Activated naive CD4-positive, alpha-beta T cell treated with anti-CD3 and anti-CD28 coated beads, Interleukin-2, amount 10 ng/mL, durations not matched to agents 7 days and 5 days (primary cell): ENCODE data around the gene DNAJC6.

Source experiments
- CTCF ChIA-PET: fragments of 350-600 bp; sonication (Branson Sonifier 250); formaldehyde crosslinking; loops from one replicate; lab custom pipeline; 2021; ENCODE audit warnings: antibody characterized with exemption; lab: Charles Lee
- DNase-seq: peaks from one replicate; pipeline ENCODE4 v3.0.0-alpha.2; 2020
- H3K27ac Mint-ChIP-seq: one replicate; pipeline ENCODE4 v1.8.0; 2021; ENCODE audit warnings: mild to moderate bottlenecking, moderate library complexity, mixed read lengths
- H3K27me3 Mint-ChIP-seq: one replicate; pipeline ENCODE4 v1.8.0; 2021; ENCODE audit warnings: mild to moderate bottlenecking, mixed read lengths
- H3K36me3 Mint-ChIP-seq: one replicate; pipeline ENCODE4 v1.8.0; 2021; ENCODE audit warnings: mixed read lengths
- H3K4me1 Mint-ChIP-seq: one replicate; pipeline ENCODE4 v1.8.0; 2021; ENCODE audit warnings: mixed read lengths
- H3K4me3 Mint-ChIP-seq: one replicate; pipeline ENCODE4 v1.8.0; 2021; ENCODE audit warnings: mild to moderate bottlenecking, moderate library complexity, mixed read lengths
- H3K9me3 Mint-ChIP-seq: one replicate; pipeline ENCODE4 v1.8.0; 2021; ENCODE audit warnings: mixed read lengths

DNAJC6 gene

GRCh38 chr1:65429078-65429477 lies 119.7 kb downstream of the DNAJC6 start:
- CTCF ChIA-PET: interaction anchor here (0.8 to 2.9 kb wide), 4 partner anchors 30 to 258 kb away, joined by 3 to 14 read pairs (median 4); no protein-coding TSS in a partner anchor
- no peaks in the 10 kb centered on the region for H3K27me3 Mint-ChIP-seq
- peaks cover 36% of the 10 kb centered on the region for H3K36me3 Mint-ChIP-seq
- no peak overlapping the region for H3K4me3 Mint-ChIP-seq
- H3K27ac Mint-ChIP-seq: peak overlapping the region; percentile 8
- DNase-seq: no peak
- H3K4me1 Mint-ChIP-seq: peaks cover 22% of the 10 kb centered on the region
- H3K9me3 Mint-ChIP-seq: no peaks in the 10 kb centered on the region

GRCh38 chr1:65429806-65430205 lies 120.5 kb downstream of the DNAJC6 start:
- CTCF ChIA-PET: interaction anchor here (1.2 to 2.9 kb wide), 4 partner anchors 36 to 258 kb away, joined by 3 to 17 read pairs (median 10); no protein-coding TSS in a partner anchor
- DNase-seq: no peak
- H3K36me3 Mint-ChIP-seq: peaks cover 32% of the 10 kb centered on the region
- no peaks in the 10 kb centered on the region for H3K27me3 Mint-ChIP-seq
- no peak overlapping the region for H3K4me3 Mint-ChIP-seq
- H3K27ac Mint-ChIP-seq: no peak overlapping the region
- H3K9me3 Mint-ChIP-seq: no peaks in the 10 kb centered on the region
- H3K4me1 Mint-ChIP-seq: peaks cover 17% of the 10 kb centered on the region

GRCh38 chr1:65431111-65431705 lies 121.9 kb downstream of the DNAJC6 start:
- no peak for DNase-seq
- CTCF ChIA-PET: interaction anchor here (0.6 to 2.9 kb wide), 5 partner anchors 18 to 256 kb away, joined by 3 to 17 read pairs (median 14); no protein-coding TSS in a partner anchor
- Mint-ChIP-seq H3K9me3 (no peaks in the 10 kb centered on the region), H3K27ac (no peak overlapping the region), H3K36me3 (peaks cover 20% of the 10 kb centered on the region), H3K4me1 (peaks cover 17% of the 10 kb centered on the region), H3K4me3 (no peak overlapping the region), H3K27me3 (no peaks in the 10 kb centered on the region)

GRCh38 chr1:65432918-65433317 lies 123.6 kb downstream of the DNAJC6 start:
- Mint-ChIP-seq H3K27ac (no peak overlapping the region), H3K27me3 (no peaks in the 10 kb centered on the region), H3K4me1 (peaks cover 19% of the 10 kb centered on the region), H3K36me3 (peaks cover 15% of the 10 kb centered on the region), H3K4me3 (no peak overlapping the region), H3K9me3 (no peaks in the 10 kb centered on the region)
- CTCF ChIA-PET: no interaction called here
- DNase-seq: no peak

GRCh38 chr1:65434255-65434654 lies 124.9 kb downstream of the DNAJC6 start:
- H3K4me1 Mint-ChIP-seq: peaks cover 19% of the 10 kb centered on the region
- no peak overlapping the region for H3K4me3 Mint-ChIP-seq
- DNase-seq: no peak
- no peaks in the 10 kb centered on the region for H3K27me3 Mint-ChIP-seq
- H3K36me3 Mint-ChIP-seq: peaks cover 13% of the 10 kb centered on the region
- CTCF ChIA-PET: interaction anchor here (1.1 to 2.1 kb wide), 2 partner anchors 9 to 25 kb away, joined by 4 to 10 read pairs; no protein-coding TSS in a partner anchor
- H3K27ac Mint-ChIP-seq: no peak overlapping the region
- H3K9me3 Mint-ChIP-seq: no peaks in the 10 kb centered on the region

- no peak overlapping the region for H3K27ac Mint-ChIP-seq
- no peaks in the 10 kb centered on the region for H3K27me3 Mint-ChIP-seq
- DNase-seq: no peak
- H3K4me1 Mint-ChIP-seq: peaks cover 19% of the 10 kb centered on the region
- H3K9me3 Mint-ChIP-seq: no peaks in the 10 kb centered on the region
- CTCF ChIA-PET: interaction anchor here (0.6 to 2.1 kb wide), 3 partner anchors 9 to 1130 kb away, joined by 3 to 10 read pairs (median 4); no protein-coding TSS in a partner anchor
- no peak overlapping the region for H3K4me3 Mint-ChIP-seq
- peaks cover 13% of the 10 kb centered on the region for H3K36me3 Mint-ChIP-seq
Observed at GRCh38 chr1:65434760-65435159, 125.4 kb downstream of the DNAJC6 start.

- no peaks in the 10 kb centered on the region for H3K27me3 Mint-ChIP-seq
- CTCF ChIA-PET: no interaction called here
- no peak overlapping the region for H3K27ac Mint-ChIP-seq
- H3K9me3 Mint-ChIP-seq: no peaks in the 10 kb centered on the region
- no peak overlapping the region for H3K4me3 Mint-ChIP-seq
- peaks cover 7% of the 10 kb centered on the region for H3K36me3 Mint-ChIP-seq
- peaks cover 15% of the 10 kb centered on the region for H3K4me1 Mint-ChIP-seq
- DNase-seq: no peak
Observed at GRCh38 chr1:65435987-65436386, 126.6 kb downstream of the DNAJC6 start.

GRCh38 chr1:65437616-65438015 lies 128.3 kb downstream of the DNAJC6 start:
- Mint-ChIP-seq H3K4me1 (peaks cover 5% of the 10 kb centered on the region), H3K4me3 (no peak overlapping the region), H3K27ac (no peak overlapping the region), H3K9me3 (no peaks in the 10 kb centered on the region), H3K27me3 (no peaks in the 10 kb centered on the region), H3K36me3 (peaks cover 5% of the 10 kb centered on the region)
- no peak for DNase-seq
- CTCF ChIA-PET: no interaction called here

- no peaks in the 10 kb centered on the region for H3K9me3 Mint-ChIP-seq
- peaks cover 3% of the 10 kb centered on the region for H3K4me1 Mint-ChIP-seq
- no peak overlapping the region for H3K4me3 Mint-ChIP-seq
- CTCF ChIA-PET: interaction anchor here (0.8 to 1.5 kb wide), 3 partner anchors 17 to 186 kb away, joined by 3 to 8 read pairs (median 4); no protein-coding TSS in a partner anchor
- H3K27me3 Mint-ChIP-seq: no peaks in the 10 kb centered on the region
- H3K27ac Mint-ChIP-seq: no peak overlapping the region
- no peaks in the 10 kb centered on the region for H3K36me3 Mint-ChIP-seq
- no peak for DNase-seq
Observed at GRCh38 chr1:65440322-65440900, 131.1 kb downstream of the DNAJC6 start.

- CTCF ChIA-PET: interaction anchor here (0.8 to 1.5 kb wide), 3 partner anchors 17 to 187 kb away, joined by 3 to 8 read pairs (median 4); no protein-coding TSS in a partner anchor
- DNase-seq: no peak
- Mint-ChIP-seq H3K4me3 (no peak overlapping the region), H3K27me3 (no peaks in the 10 kb centered on the region), H3K4me1 (peaks cover 3% of the 10 kb centered on the region), H3K27ac (no peak overlapping the region), H3K36me3 (no peaks in the 10 kb centered on the region), H3K9me3 (no peaks in the 10 kb centered on the region)
Observed at GRCh38 chr1:65440915-65441314, 131.6 kb downstream of the DNAJC6 start.

GRCh38 chr1:65441464-65441863 lies 132.1 kb downstream of the DNAJC6 start:
- H3K9me3 Mint-ChIP-seq: no peaks in the 10 kb centered on the region
- H3K27ac Mint-ChIP-seq: no peak overlapping the region
- no peak for DNase-seq
- H3K36me3 Mint-ChIP-seq: no peaks in the 10 kb centered on the region
- CTCF ChIA-PET: interaction anchor here (1.2 to 1.5 kb wide), 2 partner anchors 16 to 18 kb away, joined by 4 to 8 read pairs; no protein-coding TSS in a partner anchor
- H3K27me3 Mint-ChIP-seq: no peaks in the 10 kb centered on the region
- H3K4me1 Mint-ChIP-seq: peaks cover 3% of the 10 kb centered on the region
- H3K4me3 Mint-ChIP-seq: no peak overlapping the region

GRCh38 chr1:65442442-65442841 lies 133.1 kb downstream of the DNAJC6 start:
- no peaks in the 10 kb centered on the region for H3K27me3 Mint-ChIP-seq
- DNase-seq: no peak
- no peaks in the 10 kb centered on the region for H3K4me1 Mint-ChIP-seq
- H3K27ac Mint-ChIP-seq: no peak overlapping the region
- no peaks in the 10 kb centered on the region for H3K9me3 Mint-ChIP-seq
- H3K4me3 Mint-ChIP-seq: no peak overlapping the region
- CTCF ChIA-PET: interaction anchor here (2.0 kb wide), 1 partner anchor 17 kb away, joined by 5 read pairs; no protein-coding TSS in a partner anchor
- H3K36me3 Mint-ChIP-seq: no peaks in the 10 kb centered on the region

- Mint-ChIP-seq H3K27ac (no peak overlapping the region), H3K36me3 (no peaks in the 10 kb centered on the region), H3K4me1 (no peaks in the 10 kb centered on the region), H3K27me3 (no peaks in the 10 kb centered on the region), H3K9me3 (no peaks in the 10 kb centered on the region), H3K4me3 (no peak overlapping the region)
- CTCF ChIA-PET: interaction anchor here (2.0 kb wide), 1 partner anchor 15 kb away, joined by 5 read pairs; no protein-coding TSS in a partner anchor
- no peak for DNase-seq
Observed at GRCh38 chr1:65443647-65444046, 134.3 kb downstream of the DNAJC6 start.

- Mint-ChIP-seq H3K27ac (no peak overlapping the region), H3K4me1 (no peaks in the 10 kb centered on the region), H3K36me3 (no peaks in the 10 kb centered on the region), H3K27me3 (no peaks in the 10 kb centered on the region), H3K9me3 (no peaks in the 10 kb centered on the region), H3K4me3 (no peak overlapping the region)
- DNase-seq: no peak
- CTCF ChIA-PET: interaction anchor here (2.0 kb wide), 1 partner anchor 15 kb away, joined by 5 read pairs; no protein-coding TSS in a partner anchor
Observed at GRCh38 chr1:65444128-65444640, 134.8 kb downstream of the DNAJC6 start.
